ENCODE data around the gene URAD. TPM values are rescaled to one million over a fixed set of nuclear protein-coding genes. Genes with fewer than 3 reads are reported as not detected.
A peak's percentile ranks its signal among the peaks of the same experiment; 100 is the strongest.

URAD gene
- total RNA-seq, 2 experiments from 2014 or later = not detected

GRCh38 chr13:27985600-27985999, 2.9 kb downstream of the URAD start:
- Mint-ChIP-seq H3K4me3 (no peak overlapping the region), H3K4me1 (ENCODE audit: low read depth) (peaks cover 1% of the 10 kb centered on the region), H3K27me3 (peaks cover 46% of the 10 kb centered on the region), H3K27ac (no peak overlapping the region), H3K36me3 (no peaks in the 10 kb centered on the region), H3K9me3 (no peaks in the 10 kb centered on the region)
- CTCF ChIA-PET = interaction anchor here (2.1 to 9.7 kb wide), 5 partner anchors 15 to 624 kb away, joined by 4 to 235 read pairs (median 18); partner anchors contain the start of gene CDX2
- POLR2A ChIA-PET = no interaction called here
- intact Hi-C loops (cut with micrococcal nuclease) = no loop called here
- no peak for DNase-seq

- intact Hi-C loops (cut with micrococcal nuclease) = loop anchor here (2.0 to 5.0 kb wide), 2 partner anchors 450 to 620 kb away; no protein-coding TSS in a partner anchor
- Mint-ChIP-seq H3K27ac (no peak overlapping the region), H3K27me3 (peaks cover 64% of the 10 kb centered on the region), H3K4me1 (ENCODE audit: low read depth) (peaks cover 20% of the 10 kb centered on the region), H3K9me3 (no peaks in the 10 kb centered on the region), H3K36me3 (no peaks in the 10 kb centered on the region), H3K4me3 (no peak overlapping the region)
- POLR2A ChIA-PET = no interaction called here
- DNase-seq = no peak
- CTCF ChIA-PET = interaction anchor here (1.5 to 9.7 kb wide), 6 partner anchors 28 to 997 kb away, joined by 4 to 235 read pairs (median 20); no protein-coding TSS in a partner anchor
Measured at GRCh38 chr13:27982361-27982760, 6.1 kb downstream of the URAD start.

- no peak for DNase-seq
- intact Hi-C loops (cut with micrococcal nuclease) = loop anchor here (5.0 kb wide), 1 partner anchor 619 kb away; no protein-coding TSS in a partner anchor
- H3K9me3 Mint-ChIP-seq = no peaks in the 10 kb centered on the region
- ChIA-PET CTCF (interaction anchor here (0.6 to 9.7 kb wide), 4 partner anchors 72 to 996 kb away, joined by 4 to 235 read pairs (median 4); no protein-coding TSS in a partner anchor), POLR2A (no interaction called here)
- H3K36me3 Mint-ChIP-seq = no peaks in the 10 kb centered on the region
- H3K27me3 Mint-ChIP-seq = peaks cover 64% of the 10 kb centered on the region
- no peak overlapping the region for H3K4me3 Mint-ChIP-seq
- peaks cover 20% of the 10 kb centered on the region for H3K4me1 Mint-ChIP-seq (ENCODE audit: low read depth)
- no peak overlapping the region for H3K27ac Mint-ChIP-seq
Measured at GRCh38 chr13:27981006-27981708, 7.3 kb downstream of the URAD start.

- no peak for DNase-seq
- intact Hi-C loops (cut with micrococcal nuclease) = loop anchor here (5.0 kb wide), 1 partner anchor 618 kb away; no protein-coding TSS in a partner anchor
- H3K9me3 Mint-ChIP-seq = no peaks in the 10 kb centered on the region
- H3K36me3 Mint-ChIP-seq = no peaks in the 10 kb centered on the region
- ChIA-PET POLR2A (no interaction called here), CTCF (interaction anchor here (0.6 to 9.7 kb wide), 3 partner anchors 26 to 152 kb away, joined by 5 to 235 read pairs (median 6); no protein-coding TSS in a partner anchor)
- H3K27ac Mint-ChIP-seq = no peak overlapping the region
- H3K4me1 Mint-ChIP-seq (ENCODE audit: low read depth) = peaks cover 23% of the 10 kb centered on the region
- no peak overlapping the region for H3K4me3 Mint-ChIP-seq
- H3K27me3 Mint-ChIP-seq = peaks cover 69% of the 10 kb centered on the region
Measured at GRCh38 chr13:27980280-27980998, 8.1 kb downstream of the URAD start.

- H3K36me3 Mint-ChIP-seq = no peaks in the 10 kb centered on the region
- peaks cover 26% of the 10 kb centered on the region for H3K4me1 Mint-ChIP-seq (ENCODE audit: low read depth)
- H3K27ac Mint-ChIP-seq = no peak overlapping the region
- H3K27me3 Mint-ChIP-seq = peaks cover 75% of the 10 kb centered on the region
- H3K9me3 Mint-ChIP-seq = no peaks in the 10 kb centered on the region
- POLR2A ChIA-PET = no interaction called here
- no peak for DNase-seq
- CTCF ChIA-PET = interaction anchor here (1.6 to 9.7 kb wide), 2 partner anchors 25 to 151 kb away, joined by 6 to 235 read pairs; no protein-coding TSS in a partner anchor
- no peak overlapping the region for H3K4me3 Mint-ChIP-seq
- intact Hi-C loops (cut with micrococcal nuclease) = loop anchor here (5.0 kb wide), 2 partner anchors 188 to 618 kb away; partner anchors contain the start of gene GSX1
Measured at GRCh38 chr13:27979765-27980279, 8.7 kb downstream of the URAD start.

DNA sequence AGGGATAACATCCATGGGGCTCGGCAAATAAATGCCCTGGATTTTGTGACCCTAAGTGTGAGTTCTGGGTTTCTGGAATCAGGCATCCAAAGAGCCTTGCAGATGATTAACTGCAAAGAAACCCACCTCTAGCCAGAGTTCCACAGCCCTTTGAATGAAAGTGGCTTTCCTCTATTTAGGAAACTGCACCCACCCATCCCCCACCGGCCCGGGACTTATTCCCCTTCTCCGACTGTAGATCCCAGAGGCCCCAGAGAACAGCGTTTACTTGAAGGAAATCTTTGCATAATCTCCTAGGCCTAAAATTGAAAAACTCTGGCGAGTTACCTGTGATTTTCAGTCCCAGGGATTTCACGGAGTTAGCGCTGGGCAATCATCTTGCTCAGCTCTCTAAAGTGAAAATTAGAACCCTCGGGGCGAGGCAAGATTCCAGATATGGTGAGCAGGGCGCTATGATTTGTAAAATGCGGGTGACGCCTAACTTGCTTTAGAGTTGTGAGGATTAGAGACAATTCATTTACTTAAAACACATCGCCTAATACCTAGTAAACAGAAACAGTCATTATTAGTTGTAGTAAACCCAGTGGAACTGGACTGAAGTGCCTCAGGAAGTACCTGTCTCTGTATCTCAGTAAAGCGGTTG, 9.4 kb downstream of the URAD start:
- Mint-ChIP-seq H3K27ac (no peak overlapping the region), H3K36me3 (no peaks in the 10 kb centered on the region), H3K27me3 (peaks cover 80% of the 10 kb centered on the region), H3K9me3 (no peaks in the 10 kb centered on the region), H3K4me1 (ENCODE audit: low read depth) (peaks cover 26% of the 10 kb centered on the region), H3K4me3 (no peak overlapping the region)
- ChIA-PET POLR2A (no interaction called here), CTCF (interaction anchor here (1.5 to 9.7 kb wide), 3 partner anchors 25 to 151 kb away, joined by 6 to 235 read pairs (median 10); no protein-coding TSS in a partner anchor)
- intact Hi-C loops (cut with micrococcal nuclease) = loop anchor here (5.0 kb wide), 1 partner anchor 187 kb away; the partner anchor contains the start of gene GSX1
- DNase-seq = no peak

- ChIA-PET CTCF (interaction anchor here (1.5 to 9.7 kb wide), 2 partner anchors 24 to 150 kb away, joined by 10 to 235 read pairs; no protein-coding TSS in a partner anchor), POLR2A (interaction anchor here (1.1 kb wide), 1 partner anchor 16 kb away, joined by 3 read pairs; no protein-coding TSS in a partner anchor)
- Mint-ChIP-seq H3K9me3 (no peaks in the 10 kb centered on the region), H3K4me3 (no peak overlapping the region), H3K4me1 (ENCODE audit: low read depth) (peaks cover 26% of the 10 kb centered on the region), H3K27me3 (peaks cover 81% of the 10 kb centered on the region), H3K36me3 (no peaks in the 10 kb centered on the region), H3K27ac (no peak overlapping the region)
- DNase-seq = no peak
- intact Hi-C loops (cut with micrococcal nuclease) = loop anchor here (5.0 kb wide), 1 partner anchor 186 kb away; the partner anchor contains the start of gene GSX1
Measured at GRCh38 chr13:27978301-27978968, 10.1 kb downstream of the URAD start.

DNA sequence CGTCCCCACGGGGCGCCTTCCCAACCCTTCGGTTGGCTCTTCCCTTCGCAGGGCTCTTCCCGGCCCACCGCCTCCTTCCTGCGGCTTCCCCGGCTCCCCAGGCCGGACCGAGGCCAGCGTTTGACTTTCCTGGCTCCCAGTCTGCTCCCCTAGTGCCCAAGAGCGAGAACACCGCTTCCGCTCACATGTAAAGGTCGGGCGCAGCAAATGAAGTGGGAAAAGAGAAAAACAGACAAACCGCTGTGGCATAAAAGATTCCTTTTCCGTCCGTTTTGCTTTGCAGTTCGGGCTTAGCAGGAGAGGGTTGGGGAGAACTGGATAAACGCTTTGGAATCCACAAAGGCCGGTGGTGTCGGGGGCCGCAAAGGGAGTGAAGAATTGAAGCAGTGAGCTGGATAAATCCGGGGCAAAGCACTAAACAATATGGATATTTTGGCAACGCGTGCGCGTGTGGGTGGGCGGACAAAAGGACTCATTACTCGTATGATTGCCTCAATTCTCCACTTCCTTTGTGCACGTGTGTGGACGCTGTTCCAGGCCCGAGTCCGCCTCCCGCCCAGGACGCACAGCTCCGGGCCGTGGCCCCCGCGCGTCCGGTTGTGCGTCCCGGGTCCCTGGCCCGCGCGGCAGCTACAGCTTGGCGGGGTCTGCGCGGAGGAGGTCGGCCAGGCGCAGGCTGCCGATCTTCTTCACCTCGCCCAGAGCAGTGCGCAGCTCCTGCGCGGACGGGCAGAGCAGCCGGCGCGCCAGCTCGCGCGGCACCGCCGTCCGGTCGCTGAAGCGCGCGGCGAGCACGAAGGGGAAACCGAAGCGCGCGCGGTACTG, 10.8 kb downstream of the URAD start:
- Mint-ChIP-seq H3K4me1 (ENCODE audit: low read depth) (peaks cover 26% of the 10 kb centered on the region), H3K9me3 (no peaks in the 10 kb centered on the region), H3K27ac (peak overlapping the region; percentile 74), H3K36me3 (no peaks in the 10 kb centered on the region), H3K27me3 (peaks cover 80% of the 10 kb centered on the region), H3K4me3 (no peak overlapping the region)
- POLR2A ChIA-PET = interaction anchor here (1.1 kb wide), 1 partner anchor 15 kb away, joined by 3 read pairs; no protein-coding TSS in a partner anchor
- DNase-seq = no peak
- intact Hi-C loops (cut with micrococcal nuclease) = loop anchor here (2.0 to 5.0 kb wide), 2 partner anchors 55 to 185 kb away; partner anchors contain the start of gene GSX1
- CTCF ChIA-PET = interaction anchor here (0.8 to 9.7 kb wide), 4 partner anchors 24 to 616 kb away, joined by 3 to 235 read pairs (median 7); no protein-coding TSS in a partner anchor

DNA sequence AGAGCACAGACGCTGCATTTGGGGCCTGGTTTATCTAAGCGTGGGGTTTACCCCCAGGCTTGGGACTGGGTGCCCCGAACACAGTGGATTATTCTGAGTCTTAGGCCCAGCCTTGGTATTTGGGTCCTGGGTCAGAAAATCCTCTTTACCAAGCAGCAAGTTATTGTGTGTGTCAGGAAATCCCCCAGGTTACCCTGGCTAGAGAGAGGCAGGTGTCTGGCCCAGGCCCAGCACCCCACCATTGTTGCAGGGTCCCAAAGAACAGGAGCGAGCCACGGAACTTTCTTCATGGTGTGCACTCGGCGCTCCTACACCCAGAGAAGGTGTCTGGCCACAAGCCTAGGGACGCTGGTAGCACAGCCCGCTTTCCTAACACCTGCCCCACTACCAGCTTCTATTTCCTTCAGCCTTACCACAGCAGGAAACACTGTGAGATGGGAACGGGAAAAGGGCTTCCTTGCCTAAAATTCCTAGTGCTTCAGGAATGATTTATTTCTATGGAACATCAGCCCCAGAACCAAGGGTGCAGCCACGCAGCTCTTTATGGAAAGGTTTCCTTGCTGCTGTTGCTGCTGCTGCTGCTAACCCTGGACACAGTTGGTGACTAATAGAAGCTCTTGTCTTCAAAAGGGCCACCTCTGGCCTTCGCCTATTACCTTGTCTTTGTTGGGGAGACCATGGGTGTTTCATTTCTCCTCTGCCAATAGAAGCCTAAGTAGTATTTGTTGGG, 12.0 kb downstream of the URAD start:
- intact Hi-C loops (cut with micrococcal nuclease) = loop anchor here (2.0 to 5.0 kb wide), 2 partner anchors 54 to 184 kb away; partner anchors contain the start of gene GSX1
- DNase-seq = no peak
- no peak overlapping the region for H3K27ac Mint-ChIP-seq
- ChIA-PET POLR2A (no interaction called here), CTCF (interaction anchor here (0.5 to 1.6 kb wide), 6 partner anchors 23 to 990 kb away, joined by 3 to 6 read pairs (median 4); no protein-coding TSS in a partner anchor)
- no peaks in the 10 kb centered on the region for H3K36me3 Mint-ChIP-seq
- H3K4me3 Mint-ChIP-seq = no peak overlapping the region
- no peaks in the 10 kb centered on the region for H3K9me3 Mint-ChIP-seq
- peaks cover 26% of the 10 kb centered on the region for H3K4me1 Mint-ChIP-seq (ENCODE audit: low read depth)
- peaks cover 79% of the 10 kb centered on the region for H3K27me3 Mint-ChIP-seq

Data from activated CD4-positive, alpha-beta memory T cell treated with anti-CD3 and anti-CD28 coated beads for 36 hours (primary cell).